GM19455 (cell line): ENCODE results near the gene HK3.
"Not testable (repeated sequence)": the region's sequence is repeated elsewhere in the genome, so short reads cannot be mapped to it uniquely, and the experiment has no call there.

Experiments used
- ATAC-seq: cut with Tn5 transposase; IDR thresholded peaks from one replicate; pipeline ENCODE4 v1.9.1; 2021; ENCODE audit not compliant: unreplicated experiment

The HK3 gene

GRCh38 chr5:176870644-176871043 lies 28.5 kb downstream of the HK3 start:
- not testable (repeated sequence) for ATAC-seq

- no peak for ATAC-seq
Observed at GRCh38 chr5:176870110-176870591, 29.0 kb downstream of the HK3 start.

DNA sequence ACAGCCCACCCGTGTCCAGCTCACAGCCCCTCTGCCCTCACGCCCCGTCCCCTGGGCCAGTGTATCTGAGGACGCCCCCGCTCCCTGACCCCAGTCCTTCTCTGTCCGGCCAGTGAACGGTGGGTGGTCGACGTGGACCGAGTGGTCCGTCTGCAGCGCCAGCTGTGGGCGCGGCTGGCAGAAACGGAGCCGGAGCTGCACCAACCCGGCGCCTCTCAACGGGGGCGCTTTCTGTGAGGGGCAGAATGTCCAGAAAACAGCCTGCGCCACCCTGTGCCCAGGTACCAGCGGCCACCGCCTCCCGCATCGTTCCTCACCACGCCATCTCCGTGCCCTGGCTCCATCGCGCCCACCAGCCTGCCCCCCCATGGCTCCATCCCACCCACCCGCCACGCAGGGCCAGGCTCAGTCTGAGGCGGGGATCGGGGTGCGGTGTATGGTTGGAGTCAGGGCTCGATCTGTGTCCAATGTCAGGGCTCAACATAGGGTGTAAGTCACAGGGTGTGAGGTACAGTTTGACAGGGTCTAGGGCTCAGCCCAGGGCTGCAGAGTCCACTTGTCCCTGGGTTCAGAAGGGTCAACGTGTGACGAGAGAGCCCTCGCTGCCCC lies 29.5 kb downstream of the HK3 start:
- ATAC-seq, result no peak

DNA sequence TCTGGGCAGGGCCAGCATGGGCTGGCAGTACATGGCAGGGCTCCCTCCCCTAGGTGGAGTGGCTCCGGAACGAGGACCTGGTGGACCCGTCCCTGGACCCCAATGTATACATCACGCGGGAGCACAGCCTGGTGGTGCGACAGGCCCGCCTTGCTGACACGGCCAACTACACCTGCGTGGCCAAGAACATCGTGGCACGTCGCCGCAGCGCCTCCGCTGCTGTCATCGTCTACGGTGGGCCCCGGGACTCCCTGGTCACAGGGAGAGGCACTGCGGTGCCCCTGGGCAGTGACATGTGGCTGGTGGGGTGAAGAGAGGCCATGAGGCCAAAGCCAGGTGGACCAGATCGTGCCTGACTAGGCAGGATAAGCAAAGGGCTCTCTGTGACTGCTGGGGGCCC lies 30.4 kb downstream of the HK3 start:
- no peak for ATAC-seq

GRCh38 chr5:176868126-176868525 lies 31.0 kb downstream of the HK3 start:
- no peak for ATAC-seq

- no peak for ATAC-seq
Observed at GRCh38 chr5:176866707-176867310, 32.3 kb downstream of the HK3 start.

- ATAC-seq, result no peak
Observed at GRCh38 chr5:176865964-176866363, 33.2 kb downstream of the HK3 start.

DNA sequence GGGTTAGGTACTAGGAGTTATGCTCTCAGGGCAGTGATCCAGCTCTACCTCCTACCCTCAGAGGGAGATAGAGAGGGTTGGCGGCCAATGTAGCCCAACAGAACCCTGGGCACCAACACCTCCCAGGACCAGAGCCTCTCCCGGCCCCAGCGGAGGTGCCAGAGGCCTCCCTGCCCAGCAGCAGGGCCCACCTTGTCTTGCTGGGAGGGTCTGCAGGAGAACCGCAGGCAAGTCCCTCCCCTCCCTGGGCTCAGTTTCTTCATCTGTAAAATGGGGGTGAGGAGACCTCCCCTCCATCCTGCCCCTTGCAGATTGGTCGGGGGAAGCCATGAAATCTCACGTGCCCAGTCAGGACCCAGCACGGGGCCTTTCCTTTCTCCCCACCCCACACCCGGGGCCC lies 34.4 kb downstream of the HK3 start:
- no peak for ATAC-seq

DNA sequence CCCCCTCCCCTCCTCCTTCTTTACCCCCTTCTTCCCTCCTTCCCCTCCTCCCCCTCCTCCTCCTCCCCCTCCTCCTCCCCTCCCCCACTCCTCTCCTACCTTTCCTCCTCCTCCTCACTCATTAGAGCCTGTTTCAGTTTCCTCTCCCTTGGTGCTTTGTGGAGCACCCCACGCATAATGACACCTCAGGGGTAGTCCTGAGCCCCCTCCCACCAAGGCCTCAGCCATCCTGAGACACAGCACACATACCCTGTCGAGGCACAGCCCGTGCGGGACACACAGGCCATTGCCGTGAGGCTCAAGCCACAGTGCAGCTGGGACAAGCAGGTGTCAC lies 35.4 kb downstream of the HK3 start:
- ATAC-seq, result no peak

GRCh38 chr5:176863041-176863764 lies 35.9 kb downstream of the HK3 start:
- ATAC-seq, result no peak

GRCh38 chr5:176862330-176862995 lies 36.7 kb downstream of the HK3 start:
- no peak for ATAC-seq

GRCh38 chr5:176861276-176861675 lies 37.9 kb downstream of the HK3 start:
- ATAC-seq, result no peak

DNA sequence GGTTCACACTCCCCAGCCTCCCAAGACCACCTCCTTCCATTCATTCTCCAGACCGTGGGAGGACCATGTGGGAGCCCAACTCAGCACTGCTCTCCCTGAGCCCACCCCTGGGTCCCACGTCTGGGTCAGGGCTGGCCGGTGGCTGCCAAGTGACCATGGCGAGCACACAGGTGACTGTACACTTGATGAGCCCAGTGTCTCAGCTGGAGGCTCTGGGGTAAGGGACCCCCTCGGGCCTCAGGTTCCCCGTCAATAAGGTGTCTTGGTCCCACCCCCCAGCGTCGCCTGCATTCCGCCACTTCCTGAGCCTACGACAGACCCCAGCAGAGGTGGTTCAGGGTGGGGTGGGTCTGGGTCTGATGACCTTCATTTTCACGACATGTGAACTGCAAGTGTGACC lies 38.8 kb downstream of the HK3 start:
- no peak for ATAC-seq

- no peak for ATAC-seq
Observed at GRCh38 chr5:176859916-176860315, 39.2 kb downstream of the HK3 start.

GRCh38 chr5:176857894-176858273 lies 41.3 kb downstream of the HK3 start:
- no peak for ATAC-seq

DNA sequence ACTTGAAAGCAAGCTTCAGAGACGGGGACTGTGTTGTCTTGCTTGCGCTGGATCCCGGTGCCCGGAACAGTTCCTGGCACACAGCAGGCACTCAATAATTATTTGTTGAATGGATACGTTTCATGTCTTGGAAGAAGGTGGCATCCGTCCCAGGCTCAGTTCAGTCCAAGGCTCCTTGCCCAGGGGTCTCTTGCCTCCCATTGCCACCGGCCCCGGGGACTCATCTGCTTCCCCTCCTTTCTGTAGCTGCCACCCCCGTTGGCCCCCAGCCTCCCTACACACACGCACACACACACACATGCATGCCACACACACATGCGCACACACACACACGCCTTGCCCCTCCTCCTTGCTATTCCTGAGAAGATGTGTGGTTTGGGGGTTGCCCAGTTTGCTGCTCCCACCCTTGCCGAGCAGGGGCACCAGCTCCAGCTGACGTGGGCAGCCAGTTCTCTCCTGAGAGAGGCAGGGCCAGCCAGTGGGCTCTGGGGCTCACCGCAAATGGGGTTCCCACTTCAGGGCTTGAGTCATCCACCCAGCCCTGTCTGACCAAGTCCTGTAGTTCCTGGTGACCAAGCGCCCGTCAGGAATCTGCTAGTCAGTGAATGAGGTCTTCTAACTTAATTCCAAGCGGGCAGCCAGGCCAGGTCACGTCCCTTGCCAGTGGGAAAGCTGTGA lies 41.8 kb downstream of the HK3 start:
- no peak for ATAC-seq

DNA sequence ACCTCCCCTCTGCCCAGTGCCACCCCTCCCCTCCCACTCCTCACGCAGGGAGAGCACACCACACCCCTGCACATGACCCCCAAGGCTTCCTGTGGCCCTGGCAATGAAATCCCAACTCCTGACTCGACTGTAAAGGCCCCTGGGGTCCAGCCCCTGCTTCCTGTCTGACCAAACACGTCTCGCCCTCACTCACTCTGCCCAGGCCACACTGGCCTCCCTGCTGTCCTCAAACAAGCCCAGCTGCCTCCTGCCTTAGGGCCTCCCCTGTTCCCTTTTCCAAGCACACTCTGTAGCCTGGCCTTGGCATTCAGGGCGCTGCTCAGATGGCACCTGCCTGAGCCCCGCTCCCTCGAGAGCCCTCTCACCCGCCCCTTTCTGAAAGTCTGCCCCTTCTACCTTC lies 42.4 kb downstream of the HK3 start:
- ATAC-seq, result no peak

GRCh38 chr5:176855598-176855997 lies 43.5 kb downstream of the HK3 start:
- ATAC-seq, result no peak

DNA sequence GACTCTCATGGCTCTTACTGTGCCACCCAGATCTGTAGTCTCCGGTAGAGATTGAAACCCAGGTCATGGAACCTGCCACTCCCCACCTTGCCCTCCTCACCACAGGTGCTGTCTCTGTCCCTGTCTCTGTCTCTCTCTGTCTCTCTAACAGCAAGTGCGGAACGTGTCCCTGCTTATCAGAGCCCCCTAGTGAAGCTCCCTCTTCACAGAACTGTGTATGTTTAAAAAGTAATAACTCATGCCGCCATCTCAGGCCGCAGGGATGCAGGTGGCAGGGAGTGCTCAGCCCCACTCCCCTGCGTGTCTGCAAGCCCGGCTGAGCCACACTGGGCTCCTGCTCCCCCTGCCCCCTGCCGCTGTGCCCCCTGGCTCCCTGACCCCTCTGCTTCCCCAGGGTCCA lies 45.0 kb downstream of the HK3 start:
- no peak for ATAC-seq

DNA sequence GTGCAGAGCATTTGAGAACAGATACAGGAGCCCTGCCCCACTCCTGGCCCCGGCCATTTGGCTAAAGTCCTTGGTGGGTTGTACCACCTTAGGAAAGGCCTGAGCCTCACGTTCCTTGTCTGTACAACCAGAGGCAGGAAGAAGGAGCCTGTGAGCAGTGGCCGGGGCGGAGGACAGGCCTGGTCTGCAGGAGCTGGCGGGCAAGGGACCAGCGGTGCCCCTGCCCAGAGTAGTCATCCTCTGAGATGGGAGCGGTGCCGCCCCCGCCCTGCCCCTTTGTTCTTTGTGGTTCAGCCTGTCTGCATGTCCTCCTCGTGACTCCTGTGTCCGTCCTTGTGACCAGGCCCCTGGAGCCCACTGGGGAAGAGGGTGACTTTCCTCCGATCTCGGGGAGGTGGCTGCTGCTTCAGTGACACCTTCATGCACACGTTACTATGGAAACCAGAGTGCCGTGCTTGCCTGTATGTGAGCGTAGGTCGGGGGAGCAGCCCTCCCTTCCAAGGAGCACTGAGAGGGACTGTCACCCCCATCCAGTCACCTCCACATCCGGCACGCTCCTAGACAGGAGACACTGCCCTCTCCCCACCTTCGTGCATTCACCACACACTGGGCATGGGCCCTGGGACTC lies 45.9 kb downstream of the HK3 start:
- no peak for ATAC-seq
